Adipocyte (in vitro differentiated cells): ENCODE measurements around the gene PAAF1.
"Not testable (repeated sequence)": the region's sequence is repeated elsewhere in the genome, so short reads cannot be mapped to it uniquely, and the experiment has no call there.

Experiments used
- DNase-seq: peaks from one replicate; pipeline ENCODE4 v3.0.0-alpha.2; 2015; ENCODE audit warnings: low read depth
- H3K27me3 ChIP-seq: replicated peaks from 2 replicates; pipeline ENCODE4 v1.7.0; 2013; ENCODE audit warnings: mild to moderate bottlenecking, low read length, moderate library complexity; ENCODE audit not compliant: control insufficient read depth, insufficient read depth
- H3K36me3 ChIP-seq: 2 replicates; pipeline ENCODE4 v1.7.0; 2013; ENCODE audit warnings: low read length, mild to moderate bottlenecking, moderate library complexity; ENCODE audit not compliant: control insufficient read depth, insufficient read depth, severe bottlenecking
- H3K4me1 ChIP-seq: 2 replicates; pipeline ENCODE4 v1.7.0; 2013; ENCODE audit warnings: mild to moderate bottlenecking, low read length, moderate library complexity; ENCODE audit not compliant: control insufficient read depth, insufficient read depth
- H3K4me3 ChIP-seq: 2 replicates; pipeline ENCODE4 v1.7.0; 2013; ENCODE audit warnings: mild to moderate bottlenecking, low read length, moderate library complexity
- H3K9ac ChIP-seq: 2 replicates; pipeline ENCODE4 v1.7.0; 2013; ENCODE audit warnings: mild to moderate bottlenecking, low read length, moderate library complexity
- H3K9me3 ChIP-seq: 2 replicates; pipeline ENCODE4 v1.7.0; 2013; ENCODE audit warnings: mild to moderate bottlenecking, low read length, moderate library complexity; ENCODE audit not compliant: control insufficient read depth

PAAF1 gene

DNA sequence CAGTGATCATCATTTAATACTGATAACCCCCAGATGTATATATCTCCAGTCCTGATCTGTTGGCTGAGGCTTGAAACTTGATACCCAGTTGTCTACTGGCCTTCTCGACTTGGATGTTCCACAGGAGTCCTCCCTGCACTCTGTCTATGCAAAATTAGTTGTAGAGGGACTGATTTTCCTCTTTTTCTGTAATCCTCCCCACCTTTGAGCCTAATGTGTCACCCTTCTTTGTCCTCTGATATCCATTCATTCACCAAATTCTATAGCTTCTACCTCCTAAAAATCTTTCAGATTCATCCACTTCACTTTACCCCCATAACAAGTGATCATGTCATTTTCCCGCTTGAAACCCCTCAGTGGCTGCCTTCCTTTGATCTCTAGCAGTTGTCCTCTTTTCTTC lies 16.6 kb upstream of the PAAF1 start:
- Histone ChIP-seq H3K27me3 (no peaks in the 10 kb centered on the region), H3K9me3 (no peaks in the 10 kb centered on the region), H3K36me3 (no peaks in the 10 kb centered on the region), H3K4me3 (no peak overlapping the region), H3K4me1 (peaks cover 3% of the 10 kb centered on the region), H3K9ac (no peak overlapping the region)
- DNase-seq = no peak

DNA sequence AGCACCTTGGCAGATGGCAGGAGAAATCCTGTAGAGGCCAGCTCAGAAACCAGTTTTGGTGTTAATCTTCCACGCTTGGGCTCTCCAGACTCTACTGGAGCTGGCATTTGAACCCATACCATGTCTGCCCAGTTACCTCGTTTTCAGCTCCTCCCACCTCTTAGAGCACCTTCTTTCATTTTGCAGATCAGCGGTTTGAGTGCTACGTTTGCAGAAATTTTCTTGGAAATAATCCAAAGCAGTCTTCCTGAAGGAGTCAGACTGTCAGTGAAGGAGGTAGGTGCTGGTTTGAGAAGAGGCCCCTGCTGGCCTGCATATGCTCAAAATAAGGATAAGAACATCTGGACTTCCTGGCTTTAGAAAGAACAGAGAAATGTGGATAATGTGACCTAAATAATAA lies 13.8 kb upstream of the PAAF1 start:
- no peak overlapping the region for H3K9ac ChIP-seq
- H3K36me3 ChIP-seq = no peaks in the 10 kb centered on the region
- H3K4me3 ChIP-seq = no peak overlapping the region
- no peaks in the 10 kb centered on the region for H3K27me3 ChIP-seq
- H3K9me3 ChIP-seq = no peaks in the 10 kb centered on the region
- peaks cover 12% of the 10 kb centered on the region for H3K4me1 ChIP-seq
- DNase-seq = no peak

DNA sequence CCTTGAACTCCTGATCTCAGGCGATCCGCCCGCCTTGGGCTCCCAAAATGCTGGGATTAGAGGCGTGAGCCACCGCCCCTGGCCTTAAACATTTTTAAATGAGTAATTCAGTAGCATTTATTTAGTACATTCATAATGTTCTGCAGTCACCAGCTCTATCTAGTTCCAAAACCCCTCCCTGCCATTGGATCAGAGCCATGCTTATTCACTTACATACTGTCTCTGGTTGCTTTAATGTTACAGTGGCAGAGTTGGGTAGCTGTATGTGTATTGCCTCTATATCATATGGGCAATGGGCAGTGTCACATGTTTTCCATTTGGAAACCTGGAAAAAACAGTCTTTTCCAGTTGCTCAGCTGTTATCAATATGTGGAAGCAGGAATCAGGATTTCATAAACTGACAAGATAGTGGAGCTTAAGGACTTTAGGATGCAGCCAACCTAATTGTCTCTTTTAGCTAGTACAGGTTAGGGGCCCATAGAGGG lies 10.7 kb upstream of the PAAF1 start:
- peak; percentile 16 for DNase-seq
- Histone ChIP-seq H3K4me3 (no peak overlapping the region), H3K9ac (no peak overlapping the region), H3K36me3 (peaks cover 2% of the 10 kb centered on the region), H3K9me3 (no peaks in the 10 kb centered on the region), H3K27me3 (no peaks in the 10 kb centered on the region), H3K4me1 (peaks cover 27% of the 10 kb centered on the region)

DNA sequence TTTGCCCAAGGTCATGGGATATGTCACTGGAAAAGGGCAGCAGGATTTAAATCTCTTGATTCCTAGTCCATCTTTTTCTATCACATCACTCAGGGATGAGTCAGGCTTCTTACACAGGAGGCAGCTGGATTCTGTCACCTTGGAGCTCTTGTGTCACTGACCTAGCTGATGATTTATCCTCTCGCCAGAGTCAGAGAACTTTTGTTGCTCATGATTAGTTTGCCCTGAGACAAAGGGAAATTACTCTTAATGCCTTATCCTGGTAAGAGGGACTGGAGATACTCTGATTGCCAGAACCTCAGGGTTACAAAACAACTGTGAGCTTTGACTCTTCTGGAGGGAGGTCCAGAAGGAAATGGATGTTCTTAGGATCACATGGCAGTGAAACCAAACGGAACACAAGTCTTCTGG lies 10.2 kb upstream of the PAAF1 start:
- H3K9ac ChIP-seq = no peak overlapping the region
- no peaks in the 10 kb centered on the region for H3K9me3 ChIP-seq
- H3K36me3 ChIP-seq = peaks cover 7% of the 10 kb centered on the region
- peaks cover 27% of the 10 kb centered on the region for H3K4me1 ChIP-seq
- no peak overlapping the region for H3K4me3 ChIP-seq
- no peaks in the 10 kb centered on the region for H3K27me3 ChIP-seq
- peak; percentile 69 for DNase-seq

DNA sequence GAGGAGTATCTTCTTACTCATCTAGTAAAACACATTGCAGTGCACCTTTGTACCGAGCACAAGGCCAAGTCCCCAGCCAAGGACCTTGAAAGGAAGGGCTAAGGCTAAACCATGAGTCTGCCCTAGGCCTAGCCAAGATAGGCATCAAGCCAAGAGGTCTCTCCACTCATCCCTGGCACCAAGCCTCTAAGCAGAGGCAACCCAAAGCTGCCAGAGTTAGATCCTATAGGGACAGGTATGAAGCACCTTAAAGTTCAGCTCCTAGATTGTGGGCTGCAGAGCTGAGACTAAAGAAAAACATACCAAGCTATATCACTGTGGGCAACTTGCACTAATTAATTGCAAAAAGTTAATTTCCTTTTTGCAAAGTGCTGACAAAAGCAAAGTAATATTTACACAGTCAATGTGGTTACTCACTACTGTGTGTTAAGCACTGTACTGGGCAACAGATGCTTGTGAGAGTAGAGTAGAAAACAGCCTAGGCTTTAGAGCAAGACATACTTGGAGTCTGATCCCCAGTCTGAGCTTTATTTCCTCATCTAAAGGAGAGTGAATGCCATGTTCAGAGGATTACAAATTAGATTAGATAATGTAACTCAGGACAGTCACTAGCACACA lies 7.4 kb upstream of the PAAF1 start:
- H3K4me3 ChIP-seq = no peak overlapping the region
- H3K9me3 ChIP-seq = no peaks in the 10 kb centered on the region
- peaks cover 27% of the 10 kb centered on the region for H3K4me1 ChIP-seq
- H3K27me3 ChIP-seq = no peaks in the 10 kb centered on the region
- no peak for DNase-seq
- no peak overlapping the region for H3K9ac ChIP-seq
- H3K36me3 ChIP-seq = peaks cover 31% of the 10 kb centered on the region

DNA sequence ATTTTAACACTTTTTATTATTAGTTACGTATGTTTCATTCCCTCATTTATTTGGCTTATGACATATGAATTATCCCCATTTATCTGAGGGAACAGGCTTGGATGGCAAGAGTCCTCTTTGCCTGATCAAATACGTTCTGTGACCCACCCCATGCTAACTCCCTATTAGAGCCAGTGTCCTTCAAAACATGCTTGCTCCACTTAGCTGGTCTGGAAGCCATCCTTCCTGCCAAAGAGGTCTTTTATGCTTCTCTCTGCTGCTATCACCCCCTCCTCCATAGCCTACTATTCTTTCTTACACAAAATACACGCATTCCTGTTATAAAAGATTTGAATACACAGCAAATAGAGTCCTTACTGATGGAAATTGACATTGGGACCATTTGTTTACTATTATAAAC lies 6.5 kb upstream of the PAAF1 start:
- peaks cover 29% of the 10 kb centered on the region for H3K4me1 ChIP-seq
- H3K36me3 ChIP-seq = peaks cover 37% of the 10 kb centered on the region
- DNase-seq = no peak
- H3K9me3 ChIP-seq = no peaks in the 10 kb centered on the region
- no peaks in the 10 kb centered on the region for H3K27me3 ChIP-seq
- H3K4me3 ChIP-seq = no peak overlapping the region
- no peak overlapping the region for H3K9ac ChIP-seq

DNA sequence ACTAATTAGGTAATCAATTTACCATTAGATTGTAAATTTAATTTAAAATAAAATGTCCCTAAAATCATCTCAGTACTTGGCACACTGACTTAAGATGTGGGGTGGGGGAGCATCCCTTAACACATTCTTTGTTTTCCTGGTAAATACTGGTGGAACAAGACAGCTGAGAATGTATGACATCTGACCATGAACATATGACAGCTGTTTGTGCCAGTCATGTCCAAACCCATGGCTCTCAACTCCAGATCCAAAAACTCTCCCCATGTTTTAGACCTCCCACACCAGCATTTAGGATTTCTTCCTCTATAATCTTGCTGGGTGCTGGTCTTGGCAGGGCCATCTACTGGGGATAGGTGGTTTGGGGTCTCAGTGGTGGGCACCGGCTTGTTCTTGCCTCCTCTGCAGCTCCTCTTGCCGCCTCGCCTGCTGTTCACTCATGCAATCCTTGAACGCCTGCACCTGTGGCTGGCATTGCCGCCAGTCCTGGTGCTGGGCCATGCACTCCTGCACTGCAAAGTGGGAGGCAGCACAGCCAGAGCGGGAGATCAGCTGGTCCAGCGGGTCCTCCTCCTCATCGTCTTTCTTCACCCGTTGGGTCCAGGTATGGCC lies 3.9 kb upstream of the PAAF1 start:
- Histone ChIP-seq H3K9ac (no peak overlapping the region), H3K4me3 (no peak overlapping the region), H3K36me3 (peaks cover 37% of the 10 kb centered on the region), H3K4me1 (peaks cover 31% of the 10 kb centered on the region), H3K9me3 (no peaks in the 10 kb centered on the region), H3K27me3 (no peaks in the 10 kb centered on the region)
- DNase-seq = no peak

DNA sequence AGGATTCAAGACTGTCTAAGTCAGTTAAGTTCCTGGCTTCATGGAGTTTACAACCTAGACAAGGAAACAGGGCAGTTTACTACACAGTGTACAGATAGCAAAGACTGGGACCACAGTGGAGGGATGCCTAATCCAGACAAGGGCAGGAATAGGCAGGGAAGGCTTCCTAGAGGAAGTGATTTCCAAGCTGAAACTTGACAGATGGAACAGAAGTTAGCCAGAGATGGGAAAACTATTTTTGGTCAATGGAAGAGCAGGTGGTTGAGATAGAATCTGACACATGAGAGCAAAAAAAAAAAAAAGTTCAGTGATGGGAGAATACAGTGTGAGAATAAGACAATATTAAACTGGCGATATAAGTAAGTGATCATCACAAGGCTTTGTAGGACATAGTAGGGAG lies 1.4 kb upstream of the PAAF1 start:
- H3K36me3 ChIP-seq = peaks cover 37% of the 10 kb centered on the region
- no peak for DNase-seq
- H3K4me3 ChIP-seq = peak overlapping the region; percentile 91
- peaks cover 17% of the 10 kb centered on the region for H3K4me1 ChIP-seq
- no peaks in the 10 kb centered on the region for H3K27me3 ChIP-seq
- no peaks in the 10 kb centered on the region for H3K9me3 ChIP-seq
- peak overlapping the region; percentile 92 for H3K9ac ChIP-seq

DNA sequence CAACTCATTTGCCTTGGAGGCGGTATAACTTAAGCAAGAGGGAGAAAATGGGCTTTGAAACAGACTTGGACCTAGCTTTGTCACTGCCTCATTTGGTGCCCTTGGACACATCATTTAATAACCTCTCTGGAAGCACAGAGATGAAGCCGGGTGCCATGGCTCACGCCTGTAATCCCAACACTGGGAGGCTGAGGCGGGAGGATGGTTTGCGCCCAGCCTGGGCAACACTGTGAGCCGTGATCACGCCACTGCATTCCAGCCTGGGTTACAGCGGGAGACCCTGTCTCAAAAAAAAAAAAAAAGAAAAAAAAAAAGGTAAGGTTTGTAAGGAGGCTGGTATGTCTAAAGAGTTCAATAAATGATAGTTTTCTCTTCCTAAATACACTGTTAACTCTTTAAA lies 959 bp upstream of the PAAF1 start:
- peak; percentile 32 for DNase-seq
- Histone ChIP-seq H3K27me3 (no peaks in the 10 kb centered on the region), H3K9ac (peak overlapping the region; percentile 92), H3K9me3 (no peaks in the 10 kb centered on the region), H3K4me3 (peak overlapping the region; percentile 91), H3K36me3 (peaks cover 37% of the 10 kb centered on the region), H3K4me1 (peaks cover 17% of the 10 kb centered on the region)

DNA sequence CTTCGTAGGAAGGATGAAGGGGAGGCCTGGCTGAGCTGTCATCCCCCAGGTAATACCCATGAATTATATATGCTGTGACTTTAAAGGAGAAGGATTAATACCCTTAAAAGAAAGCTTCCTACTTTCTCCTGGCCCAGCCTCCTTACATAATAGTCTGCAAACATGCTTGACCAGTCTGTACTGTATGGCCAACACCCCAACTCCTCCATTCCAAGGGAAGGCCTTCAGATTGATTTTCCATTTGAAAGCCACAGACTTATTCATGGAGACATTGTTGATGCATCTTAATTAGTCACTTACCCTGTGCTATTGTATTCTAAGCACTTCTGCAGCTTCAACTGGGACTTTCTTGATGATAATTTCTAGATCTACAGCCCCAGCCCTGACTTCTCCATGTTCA lies 2.0 kb downstream of the PAAF1 start:
- Histone ChIP-seq H3K9me3 (no peaks in the 10 kb centered on the region), H3K27me3 (no peaks in the 10 kb centered on the region), H3K4me1 (peaks cover 17% of the 10 kb centered on the region), H3K9ac (no peak overlapping the region), H3K4me3 (no peak overlapping the region), H3K36me3 (peaks cover 9% of the 10 kb centered on the region)
- no peak for DNase-seq

DNA sequence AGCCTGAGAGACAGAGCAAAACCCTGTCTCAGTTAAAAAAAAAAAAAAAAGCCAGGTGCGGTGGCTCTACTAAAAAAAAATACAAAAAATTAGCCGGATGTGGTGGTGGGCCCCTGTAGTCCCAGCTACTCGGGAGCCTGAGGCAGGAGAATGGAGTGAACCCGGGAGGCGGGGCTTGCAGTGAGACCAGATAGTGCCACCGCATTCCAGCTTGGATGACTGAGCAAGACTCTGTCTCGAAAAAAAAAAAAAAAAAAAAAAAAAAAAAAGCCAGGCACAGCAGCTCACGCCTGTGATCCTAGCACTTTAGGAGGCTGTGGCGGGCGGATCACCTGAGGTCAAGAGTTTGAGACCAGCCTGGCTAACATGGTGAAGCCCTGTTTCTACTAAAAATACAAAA lies 3.6 kb downstream of the PAAF1 start:
- not testable (repeated sequence) for H3K36me3 ChIP-seq, H3K4me3 ChIP-seq, H3K9ac ChIP-seq, H3K27me3 ChIP-seq, H3K9me3 ChIP-seq, DNase-seq
- H3K4me1 ChIP-seq = peaks cover 13% of the 10 kb centered on the region

DNA sequence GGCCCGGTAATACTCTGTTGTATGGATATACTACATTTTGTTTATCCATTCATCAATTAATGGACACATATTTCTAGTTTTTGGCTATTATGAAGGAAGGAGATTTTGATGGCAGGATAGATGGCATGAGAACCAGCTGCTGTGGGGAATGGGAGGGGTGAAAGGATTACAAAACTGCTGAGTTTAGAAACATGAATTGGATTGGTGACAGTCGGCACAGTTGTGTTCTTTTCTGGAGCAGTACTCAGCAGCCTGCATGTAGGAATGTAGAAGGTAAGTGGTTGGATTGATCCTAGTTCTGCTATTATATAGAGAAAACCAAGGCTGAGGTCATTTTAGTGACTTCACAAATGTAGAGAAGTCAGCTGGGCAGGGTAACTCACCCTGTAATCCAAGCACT lies 7.1 kb downstream of the PAAF1 start:
- no peaks in the 10 kb centered on the region for H3K9me3 ChIP-seq
- no peaks in the 10 kb centered on the region for H3K27me3 ChIP-seq
- no peak overlapping the region for H3K4me3 ChIP-seq
- DNase-seq = no peak
- no peaks in the 10 kb centered on the region for H3K36me3 ChIP-seq
- H3K4me1 ChIP-seq = peaks cover 4% of the 10 kb centered on the region
- no peak overlapping the region for H3K9ac ChIP-seq
